ENCODE measurements around the gene ENTPD8. TPM values are rescaled to one million over a fixed set of nuclear protein-coding genes. Genes with fewer than 3 reads are reported as not detected.

Gene ENTPD8
- total RNA-seq, 4 donors from 2014 or later = 0.57 TPM; not detected in 3

DNA sequence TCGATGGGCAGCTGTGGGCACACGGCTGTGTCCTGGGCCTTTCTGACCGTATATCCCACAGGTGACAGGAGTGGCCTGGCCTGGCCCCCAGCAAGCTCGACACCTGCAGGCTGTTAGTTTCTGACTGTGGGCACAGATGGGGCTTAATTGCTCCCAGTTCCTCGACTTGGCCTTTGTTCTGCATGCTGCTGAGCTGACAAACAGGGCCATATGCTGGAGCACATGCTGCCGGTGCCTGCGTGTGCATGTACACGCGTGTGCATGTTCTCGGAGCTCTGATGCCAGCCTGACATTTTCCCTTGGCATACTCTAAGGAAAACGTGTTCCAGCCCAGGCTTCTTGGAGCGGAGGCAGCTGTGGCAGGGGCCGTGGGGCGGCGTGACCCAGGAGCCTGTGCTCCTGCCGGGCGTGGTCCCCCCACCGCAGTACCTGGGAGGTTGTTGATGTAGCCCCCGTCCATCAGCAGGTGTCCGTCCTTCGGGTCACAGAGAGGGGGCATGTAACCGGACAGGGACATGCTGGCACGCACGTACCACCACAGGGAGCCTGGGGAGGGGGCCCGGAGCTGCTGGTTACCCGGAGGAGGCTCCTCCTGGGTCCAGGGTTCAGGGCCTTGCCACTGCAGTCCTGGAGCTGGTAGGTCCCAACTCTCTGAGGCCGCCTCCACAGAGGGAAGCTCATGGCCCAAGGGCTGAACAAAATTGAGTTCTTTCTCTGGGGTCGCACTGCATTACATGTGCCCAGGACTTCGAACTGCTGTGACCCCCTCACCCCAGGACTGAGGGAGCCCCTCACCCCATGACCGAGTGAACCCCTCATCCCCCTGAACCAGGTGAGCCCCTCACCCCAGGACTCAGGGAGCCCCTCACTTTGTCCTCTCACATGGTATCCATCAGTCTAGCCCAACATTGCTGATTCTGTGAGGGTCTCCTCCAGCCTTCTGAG, 22.1 kb upstream of the ENTPD8 start:
- no peaks in the 10 kb centered on the region for H3K27me3 ChIP-seq
- no peaks in the 10 kb centered on the region for H3K9me3 ChIP-seq
- no peak overlapping the region for H3K4me3 ChIP-seq
- peaks cover 0 to 15% of the 10 kb centered on the region in 2 donors for H3K36me3 ChIP-seq
- WGBS, 2 donors (ENCODE audit: low coverage in 1 of 2) = 50 to 80% methylated on average over 1 of the region's 30 CpGs
- TF ChIP-seq POLR2AphosphoS5 (IDR thresholded peaks at IDR 0.05) (no peak), POLR2A (IDR thresholded peaks at IDR 0.05) (no peak), EP300 (IDR thresholded peaks at IDR 0.05) (no peak)
- TF ChIP-seq, protein P1, sequence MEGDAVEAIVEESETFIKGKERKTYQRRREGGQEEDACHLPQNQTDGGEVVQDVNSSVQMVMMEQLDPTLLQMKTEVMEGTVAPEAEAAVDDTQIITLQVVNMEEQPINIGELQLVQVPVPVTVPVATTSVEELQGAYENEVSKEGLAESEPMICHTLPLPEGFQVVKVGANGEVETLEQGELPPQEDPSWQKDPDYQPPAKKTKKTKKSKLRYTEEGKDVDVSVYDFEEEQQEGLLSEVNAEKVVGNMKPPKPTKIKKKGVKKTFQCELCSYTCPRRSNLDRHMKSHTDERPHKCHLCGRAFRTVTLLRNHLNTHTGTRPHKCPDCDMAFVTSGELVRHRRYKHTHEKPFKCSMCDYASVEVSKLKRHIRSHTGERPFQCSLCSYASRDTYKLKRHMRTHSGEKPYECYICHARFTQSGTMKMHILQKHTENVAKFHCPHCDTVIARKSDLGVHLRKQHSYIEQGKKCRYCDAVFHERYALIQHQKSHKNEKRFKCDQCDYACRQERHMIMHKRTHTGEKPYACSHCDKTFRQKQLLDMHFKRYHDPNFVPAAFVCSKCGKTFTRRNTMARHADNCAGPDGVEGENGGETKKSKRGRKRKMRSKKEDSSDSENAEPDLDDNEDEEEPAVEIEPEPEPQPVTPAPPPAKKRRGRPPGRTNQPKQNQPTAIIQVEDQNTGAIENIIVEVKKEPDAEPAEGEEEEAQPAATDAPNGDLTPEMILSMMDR (IDR thresholded peaks at IDR 0.05) = no peak
- H3K27ac ChIP-seq = no peak overlapping the region
- no peak for ATAC-seq
- H3K4me1 ChIP-seq = peaks cover 0 to 32% (median 14%) of the 10 kb centered on the region in 3 donors

DNA sequence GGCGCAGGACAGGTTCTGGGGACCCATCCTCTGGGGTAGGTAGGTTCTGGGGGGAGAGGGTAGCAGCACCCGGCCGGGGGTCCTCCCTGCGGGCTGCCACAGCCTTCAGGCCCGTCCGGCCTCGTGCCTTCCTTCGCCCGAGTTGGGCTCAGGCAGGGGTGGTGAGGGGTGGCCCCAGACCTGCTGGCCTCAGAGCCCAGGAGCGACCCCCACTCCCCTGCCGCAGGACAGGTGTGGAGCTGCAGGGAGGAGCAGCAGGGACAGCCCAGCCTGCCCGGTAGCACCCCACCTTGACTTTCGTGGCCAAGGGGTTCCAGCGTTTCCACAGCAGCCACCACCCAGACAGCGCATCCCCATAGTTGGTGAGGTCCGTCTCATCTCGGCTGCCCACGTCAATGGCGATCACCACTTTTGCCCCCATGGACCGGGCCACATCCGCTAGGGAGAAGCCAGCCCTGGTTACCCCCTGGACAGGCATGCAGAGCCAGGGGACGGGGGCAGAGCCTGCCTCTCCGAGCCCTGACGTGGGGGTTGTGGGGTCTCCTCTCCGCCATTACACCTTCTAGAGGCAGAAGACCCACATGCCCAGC, 21.3 kb upstream of the ENTPD8 start:
- TF ChIP-seq EP300 (IDR thresholded peaks at IDR 0.05) (no peak), POLR2AphosphoS5 (IDR thresholded peaks at IDR 0.05) (no peak), POLR2A (IDR thresholded peaks at IDR 0.05) (no peak)
- TF ChIP-seq, protein P1 (IDR thresholded peaks at IDR 0.05) = no peak
- no CpG with 5 or more reads among the region's 25 CpGs for WGBS, 2 donors (ENCODE audit: low coverage in 1 of 2)
- H3K27me3 ChIP-seq = no peaks in the 10 kb centered on the region
- ATAC-seq = no peak
- H3K36me3 ChIP-seq = peaks cover 0 to 19% of the 10 kb centered on the region in 2 donors
- no peak overlapping the region for H3K27ac ChIP-seq
- H3K9me3 ChIP-seq = no peaks in the 10 kb centered on the region
- no peak overlapping the region for H3K4me3 ChIP-seq
- H3K4me1 ChIP-seq = peaks cover 0 to 39% (median 21%) of the 10 kb centered on the region in 3 donors

DNA sequence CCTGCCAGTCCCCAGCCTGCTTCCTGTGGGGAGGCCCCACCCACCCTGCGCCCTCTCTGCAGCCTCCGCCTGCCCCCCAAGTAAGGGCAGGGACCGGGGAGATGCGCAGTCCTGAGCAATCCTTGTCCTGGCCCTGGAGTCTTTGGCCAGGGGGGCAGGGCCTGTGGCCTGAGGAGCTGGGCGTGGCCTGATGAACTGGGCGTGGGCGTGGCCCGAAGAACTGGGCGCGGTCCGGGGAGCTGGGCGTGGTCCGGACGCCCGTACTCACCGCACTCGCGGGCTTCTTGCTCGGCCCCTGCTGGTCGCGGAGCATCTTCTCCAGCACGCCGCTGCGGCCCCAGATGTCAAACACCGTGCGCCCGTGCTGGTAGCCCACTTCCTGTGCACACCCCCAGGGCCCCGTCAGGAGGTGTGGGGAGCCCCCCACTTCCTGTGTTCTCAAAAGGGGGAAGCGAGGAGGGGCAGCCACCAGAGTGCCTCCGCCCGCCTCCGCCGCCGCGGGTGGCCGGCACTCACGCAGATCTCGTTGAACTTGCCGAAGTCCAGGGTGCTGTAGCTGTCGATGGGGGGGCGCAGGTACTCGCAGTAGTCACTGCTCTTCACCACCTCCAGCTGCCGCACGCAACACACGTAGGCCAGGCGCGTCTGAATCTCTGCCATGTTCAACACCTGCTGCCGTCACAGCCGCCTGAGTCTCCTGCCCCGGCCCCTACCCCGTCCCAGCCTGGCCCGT, 20.7 kb upstream of the ENTPD8 start:
- Histone ChIP-seq H3K27ac (no peak overlapping the region), H3K36me3 (peaks cover 0 to 25% of the 10 kb centered on the region in 2 donors), H3K4me3 (no peak overlapping the region), H3K4me1 (peaks cover 0 to 46% (median 21%) of the 10 kb centered on the region in 3 donors), H3K9me3 (no peaks in the 10 kb centered on the region), H3K27me3 (no peaks in the 10 kb centered on the region)
- TF ChIP-seq, protein P1 (IDR thresholded peaks at IDR 0.05) = peak in 1 of 4 experiments; percentile 10
- no peak for TF ChIP-seq POLR2A (IDR thresholded peaks at IDR 0.05)
- TF ChIP-seq POLR2AphosphoS5 (IDR thresholded peaks at IDR 0.05) = no peak
- TF ChIP-seq EP300 (IDR thresholded peaks at IDR 0.05) = no peak
- WGBS, 2 donors (ENCODE audit: low coverage in 1 of 2) = no CpG with 5 or more reads among the region's 52 CpGs
- ATAC-seq = peak; percentile 8

DNA sequence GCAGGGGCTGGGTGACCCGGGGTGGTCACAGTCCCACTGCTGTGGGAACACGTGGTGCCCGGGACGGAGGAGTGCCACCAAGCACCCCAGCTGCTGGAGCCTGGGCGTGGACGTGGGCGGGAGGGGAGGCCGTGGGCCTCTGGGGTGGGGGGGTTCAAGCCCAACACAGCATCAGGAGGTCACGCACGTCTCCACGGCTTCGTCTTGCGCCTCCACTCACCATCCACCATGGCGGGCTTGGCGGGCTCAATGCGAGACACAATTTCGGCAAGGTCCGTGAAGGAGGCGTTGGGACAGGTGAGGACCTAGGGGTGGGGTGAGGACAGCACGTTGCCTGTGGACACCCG, 20.1 kb upstream of the ENTPD8 start:
- TF ChIP-seq, protein P1 (IDR thresholded peaks at IDR 0.05) = no peak
- TF ChIP-seq EP300 (IDR thresholded peaks at IDR 0.05) = no peak
- TF ChIP-seq POLR2A (IDR thresholded peaks at IDR 0.05) = no peak
- no peak for TF ChIP-seq POLR2AphosphoS5 (IDR thresholded peaks at IDR 0.05)
- H3K27ac ChIP-seq = no peak overlapping the region
- no peaks in the 10 kb centered on the region for H3K27me3 ChIP-seq
- 100% methylated on average over 1 of the region's 21 CpGs; no CpG with 5 or more reads in 1 of the 2 donors for WGBS, 2 donors (ENCODE audit: low coverage in 1 of 2)
- no peaks in the 10 kb centered on the region for H3K9me3 ChIP-seq
- H3K36me3 ChIP-seq = peaks cover 0 to 31% of the 10 kb centered on the region in 2 donors
- peaks cover 0 to 52% (median 21%) of the 10 kb centered on the region in 3 donors for H3K4me1 ChIP-seq
- H3K4me3 ChIP-seq = no peak overlapping the region
- ATAC-seq = no peak

Measured in gastroesophageal sphincter (tissue), 4 donors.